ENCODE results near the gene BRD8.

GRCh38 chr5:138157626-138158025 is 20.8 kb downstream of the BRD8 start:
- no peak for TF ChIP-seq EZH2 (IDR thresholded peaks at IDR 0.05; ENCODE audit: borderline replicate concordance, control insufficient read depth, low read depth, low read length)
- no peak for TF ChIP-seq RFX5 (IDR thresholded peaks at IDR 0.05; ENCODE audit: low read depth, low read length)
